ENCODE data around the gene PSMB9. TPM values are rescaled to one million over a fixed set of nuclear protein-coding genes. Genes with fewer than 3 reads are reported as not detected.

PSMB9 gene
- total and polyA plus RNA-seq, 3 experiments from 2014 or later, result 245 to 597 (median 255) TPM

DNA sequence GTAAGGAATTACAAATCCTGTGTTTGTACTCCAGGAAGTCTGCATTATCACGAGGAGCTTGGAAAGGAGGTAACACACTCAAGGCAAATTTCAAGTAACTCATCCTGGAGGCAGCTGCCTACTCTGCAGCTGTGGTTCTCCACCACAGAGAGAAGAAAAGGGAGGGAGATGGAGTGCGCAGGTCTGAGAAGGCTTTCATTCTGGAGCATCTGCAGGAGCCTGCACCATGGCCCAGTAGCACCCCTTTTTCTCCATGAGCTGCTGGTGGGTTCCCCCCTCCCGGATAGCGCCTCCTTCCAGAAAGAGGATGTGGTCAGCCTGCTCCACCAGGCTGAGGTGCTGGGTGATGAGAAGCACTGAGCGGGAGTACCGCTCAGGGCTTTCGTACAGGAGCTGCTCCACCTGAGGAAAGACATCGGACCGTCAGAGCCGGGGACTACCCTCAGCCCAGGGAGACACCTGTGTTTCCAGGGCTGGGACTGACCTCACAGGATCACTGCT is 8.6 kb upstream of the PSMB9 start:
- H3K4me1 Mint-ChIP-seq, result peaks cover 73 to 82% (median 80%) of the 10 kb centered on the region in 3 donors
- peak overlapping the region; percentile 96 to 100 (median 100) for H3K27ac Mint-ChIP-seq
- Histone ChIP-seq H3K4me1 (ENCODE audit: insufficient read depth, low read length) (peaks cover 76% of the 10 kb centered on the region), H3K9me3 (ENCODE audit: low read length) (no peaks in the 10 kb centered on the region), H3K27me3 (ENCODE audit: insufficient read depth, low read length, poor library complexity, severe bottlenecking) (no peaks in the 10 kb centered on the region), H3K4me3 (ENCODE audit: low read length) (peak overlapping the region; percentile 99), H3K36me3 (ENCODE audit: insufficient read depth, low read length) (peaks cover 64% of the 10 kb centered on the region), H3K27ac (ENCODE audit: low read depth, low read length) (peak overlapping the region; percentile 99)
- DNase-seq, result peak in 4 of 5 donors; percentile 34 to 66 (median 54)
- no peaks in the 10 kb centered on the region for H3K9me3 Mint-ChIP-seq
- peaks cover 54 to 97% (median 56%) of the 10 kb centered on the region in 3 donors for H3K36me3 Mint-ChIP-seq
- H3K27me3 Mint-ChIP-seq, result peaks cover 0 to 3% of the 10 kb centered on the region in 2 donors
- POLR2A ChIA-PET, result interaction anchor here (0.9 to 10.1 kb wide), 6 partner anchors 10 to 174 kb away, joined by 3 to 350 read pairs (median 12); partner anchors contain the start of genes PSMB9 and TAP1
- H3K4me3 Mint-ChIP-seq, result peak overlapping the region; percentile 94 to 99 (median 97)
- CTCF ChIA-PET, result interaction anchor here (1.1 to 10.6 kb wide), 12 partner anchors 9 to 432 kb away, joined by 3 to 190 read pairs (median 8); partner anchors contain the start of genes B3GALT4, BRD2, HLA-DMA and PSMB9

DNA sequence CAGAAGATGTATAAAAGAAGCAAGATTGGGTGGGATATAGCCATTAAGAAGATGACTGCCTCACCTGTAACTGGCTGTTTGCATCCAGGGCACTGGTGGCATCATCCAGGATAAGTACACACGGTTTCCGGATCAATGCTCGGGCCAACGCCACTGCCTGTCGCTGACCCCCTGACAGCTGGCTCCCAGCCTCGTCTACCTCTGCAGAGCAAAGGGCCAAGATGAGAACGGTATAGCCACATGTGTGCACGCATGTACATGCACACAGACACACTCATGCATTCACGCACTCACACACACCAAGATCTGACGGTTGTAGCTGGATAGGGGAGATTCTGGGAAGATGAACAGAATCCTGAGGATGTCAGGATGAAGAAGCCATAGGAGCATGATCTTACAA is 7.0 kb upstream of the PSMB9 start:
- Histone ChIP-seq H3K27ac (ENCODE audit: low read depth, low read length) (no peak overlapping the region), H3K4me3 (ENCODE audit: low read length) (peak overlapping the region; percentile 20)

DNA sequence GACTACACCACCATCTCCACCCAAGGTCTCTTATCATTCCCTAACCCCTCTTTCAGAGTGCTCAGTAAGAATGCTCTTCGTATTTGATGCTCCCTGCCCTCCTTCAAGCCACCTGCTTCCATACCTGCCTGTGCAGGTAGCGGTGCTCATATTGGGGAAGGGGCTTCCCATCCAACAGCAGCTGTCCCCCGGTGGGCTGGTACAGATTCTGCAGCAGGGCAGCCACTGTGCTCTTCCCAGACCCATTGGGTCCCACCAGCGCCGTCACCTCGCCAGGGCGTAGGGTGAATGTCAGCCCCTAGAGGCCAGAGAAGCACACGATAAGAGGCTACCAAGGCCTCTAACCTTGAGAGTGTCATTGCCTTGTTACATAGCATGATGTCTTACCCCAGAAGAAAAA is 6.2 kb upstream of the PSMB9 start:
- no peak for DNase-seq
- H3K27me3 Mint-ChIP-seq, result peaks cover 0 to 1% of the 10 kb centered on the region in 2 donors
- peak overlapping the region; percentile 52 to 100 (median 98) for H3K27ac Mint-ChIP-seq
- Histone ChIP-seq H3K27me3 (ENCODE audit: insufficient read depth, low read length, poor library complexity, severe bottlenecking) (no peaks in the 10 kb centered on the region), H3K27ac (ENCODE audit: low read depth, low read length) (no peak overlapping the region), H3K36me3 (ENCODE audit: insufficient read depth, low read length) (peaks cover 62% of the 10 kb centered on the region), H3K9me3 (ENCODE audit: low read length) (no peaks in the 10 kb centered on the region), H3K4me3 (ENCODE audit: low read length) (peak overlapping the region; percentile 6), H3K4me1 (ENCODE audit: insufficient read depth, low read length) (peaks cover 72% of the 10 kb centered on the region)
- peaks cover 73 to 78% (median 77%) of the 10 kb centered on the region in 3 donors for H3K4me1 Mint-ChIP-seq
- CTCF ChIA-PET, result interaction anchor here (1.0 kb wide), 1 partner anchor 9 kb away, joined by 4 read pairs; the partner anchor contains the start of gene TAP2
- H3K9me3 Mint-ChIP-seq, result no peaks in the 10 kb centered on the region
- peaks cover 53 to 97% (median 58%) of the 10 kb centered on the region in 3 donors for H3K36me3 Mint-ChIP-seq
- H3K4me3 Mint-ChIP-seq, result peak overlapping the region; percentile 56 to 99 (median 77)
- POLR2A ChIA-PET, result no interaction called here

More for the DNA sequence above, 7.0 kb upstream of the PSMB9 start:
- H3K27me3 ChIP-seq (ENCODE audit: insufficient read depth, low read length, poor library complexity, severe bottlenecking), result no peaks in the 10 kb centered on the region
- H3K4me1 ChIP-seq (ENCODE audit: insufficient read depth, low read length), result peaks cover 76% of the 10 kb centered on the region
- peaks cover 0 to 3% of the 10 kb centered on the region in 2 donors for H3K27me3 Mint-ChIP-seq
- no peak for DNase-seq
- H3K36me3 ChIP-seq (ENCODE audit: insufficient read depth, low read length), result peaks cover 68% of the 10 kb centered on the region
- H3K36me3 Mint-ChIP-seq, result peaks cover 53 to 97% (median 61%) of the 10 kb centered on the region in 3 donors
- H3K4me1 Mint-ChIP-seq, result peaks cover 73 to 82% (median 80%) of the 10 kb centered on the region in 3 donors
- H3K27ac Mint-ChIP-seq, result peak overlapping the region; percentile 52 to 100 (median 98)
- ChIA-PET CTCF (interaction anchor here (1.0 to 10.6 kb wide), 5 partner anchors 7 to 122 kb away, joined by 4 to 190 read pairs (median 10); partner anchors contain the start of genes BRD2, PSMB9, TAP1 and TAP2), POLR2A (interaction anchor here (3.4 to 10.1 kb wide), 2 partner anchors 8 to 125 kb away, joined by 85 to 350 read pairs; partner anchors contain the start of genes PSMB9 and TAP1)
- no peaks in the 10 kb centered on the region for H3K9me3 Mint-ChIP-seq
- H3K4me3 Mint-ChIP-seq, result peak overlapping the region; percentile 56 to 99 (median 77)
- H3K9me3 ChIP-seq (ENCODE audit: low read length), result no peaks in the 10 kb centered on the region

DNA sequence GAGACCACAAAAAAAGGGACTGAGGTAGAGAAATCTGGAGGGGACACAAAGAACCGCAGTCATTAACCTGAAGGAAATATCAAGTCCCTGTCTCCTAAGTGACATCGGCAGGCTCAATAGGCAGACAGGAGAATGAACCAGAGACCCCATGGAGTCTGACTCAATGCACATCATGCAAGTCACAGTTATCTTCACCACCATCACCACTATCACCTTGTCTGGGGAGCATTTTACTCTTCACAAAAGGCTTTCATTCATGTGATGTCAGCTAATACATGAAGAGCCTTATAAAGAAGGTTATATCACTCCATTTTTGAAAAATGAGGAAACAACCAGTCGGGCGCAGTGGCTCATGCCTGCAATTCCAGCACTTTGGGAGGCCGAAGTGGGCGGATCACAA is 4.9 kb upstream of the PSMB9 start:
- no peak overlapping the region for H3K4me3 ChIP-seq (ENCODE audit: low read length)
- Mint-ChIP-seq H3K27ac (peak overlapping the region; percentile 52 to 100 (median 96)), H3K36me3 (peaks cover 53 to 94% (median 55%) of the 10 kb centered on the region in 3 donors), H3K4me3 (peak overlapping the region; percentile 25 to 99 (median 67)), H3K27me3 (peaks cover 0 to 1% of the 10 kb centered on the region in 2 donors), H3K4me1 (peaks cover 68 to 73% (median 72%) of the 10 kb centered on the region in 3 donors), H3K9me3 (no peaks in the 10 kb centered on the region)
- no peak overlapping the region for H3K27ac ChIP-seq (ENCODE audit: low read depth, low read length)
- CTCF ChIA-PET, result interaction anchor here (3.7 kb wide), 1 partner anchor 10 kb away, joined by 30 read pairs; the partner anchor contains the start of gene TAP2
- no peaks in the 10 kb centered on the region for H3K9me3 ChIP-seq (ENCODE audit: low read length)
- POLR2A ChIA-PET, result no interaction called here
- peaks cover 62% of the 10 kb centered on the region for H3K36me3 ChIP-seq (ENCODE audit: insufficient read depth, low read length)
- H3K27me3 ChIP-seq (ENCODE audit: insufficient read depth, low read length, poor library complexity, severe bottlenecking), result no peaks in the 10 kb centered on the region
- DNase-seq, result no peak
- peaks cover 68% of the 10 kb centered on the region for H3K4me1 ChIP-seq (ENCODE audit: insufficient read depth, low read length)

DNA sequence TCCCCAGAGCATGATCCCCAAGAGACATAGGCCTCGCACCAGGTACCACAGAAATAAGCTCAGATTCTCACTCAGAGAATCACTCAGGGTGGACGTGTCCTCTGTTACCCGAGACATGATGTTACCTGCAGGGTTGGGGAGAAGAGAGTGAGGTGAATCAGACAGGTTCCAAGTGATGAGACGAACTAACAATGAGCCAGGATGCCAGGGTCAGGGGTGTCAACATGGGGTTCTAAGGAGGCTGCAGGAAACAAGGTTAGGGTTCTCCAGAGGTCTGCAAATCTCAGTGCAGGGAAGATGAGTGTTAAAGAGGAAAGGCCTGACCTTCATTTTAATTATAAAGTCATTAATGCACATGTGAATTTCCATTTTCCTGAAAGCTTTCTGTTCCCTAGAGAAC is 3.0 kb upstream of the PSMB9 start:
- DNase-seq, result no peak
- Mint-ChIP-seq H3K27me3 (no peaks in the 10 kb centered on the region), H3K4me3 (peak overlapping the region; percentile 95 to 100 (median 99)), H3K9me3 (no peaks in the 10 kb centered on the region), H3K4me1 (peaks cover 76 to 80% (median 77%) of the 10 kb centered on the region in 3 donors), H3K36me3 (peaks cover 42 to 93% (median 57%) of the 10 kb centered on the region in 3 donors), H3K27ac (peak overlapping the region; percentile 10 to 100 (median 90))
- Histone ChIP-seq H3K4me3 (ENCODE audit: low read length) (peak overlapping the region; percentile 90), H3K27me3 (ENCODE audit: insufficient read depth, low read length, poor library complexity, severe bottlenecking) (no peaks in the 10 kb centered on the region), H3K9me3 (ENCODE audit: low read length) (no peaks in the 10 kb centered on the region), H3K27ac (ENCODE audit: low read depth, low read length) (no peak overlapping the region), H3K36me3 (ENCODE audit: insufficient read depth, low read length) (peaks cover 60% of the 10 kb centered on the region), H3K4me1 (ENCODE audit: insufficient read depth, low read length) (peaks cover 71% of the 10 kb centered on the region)
- ChIA-PET CTCF (interaction anchor here (1.1 to 3.7 kb wide), 4 partner anchors 8 to 17 kb away, joined by 3 to 30 read pairs (median 4); partner anchors contain the start of gene TAP2), POLR2A (interaction anchor here (0.6 kb wide), 2 partner anchors 11 to 1225 kb away, joined by 3 to 5 read pairs; no protein-coding TSS in a partner anchor)

DNA sequence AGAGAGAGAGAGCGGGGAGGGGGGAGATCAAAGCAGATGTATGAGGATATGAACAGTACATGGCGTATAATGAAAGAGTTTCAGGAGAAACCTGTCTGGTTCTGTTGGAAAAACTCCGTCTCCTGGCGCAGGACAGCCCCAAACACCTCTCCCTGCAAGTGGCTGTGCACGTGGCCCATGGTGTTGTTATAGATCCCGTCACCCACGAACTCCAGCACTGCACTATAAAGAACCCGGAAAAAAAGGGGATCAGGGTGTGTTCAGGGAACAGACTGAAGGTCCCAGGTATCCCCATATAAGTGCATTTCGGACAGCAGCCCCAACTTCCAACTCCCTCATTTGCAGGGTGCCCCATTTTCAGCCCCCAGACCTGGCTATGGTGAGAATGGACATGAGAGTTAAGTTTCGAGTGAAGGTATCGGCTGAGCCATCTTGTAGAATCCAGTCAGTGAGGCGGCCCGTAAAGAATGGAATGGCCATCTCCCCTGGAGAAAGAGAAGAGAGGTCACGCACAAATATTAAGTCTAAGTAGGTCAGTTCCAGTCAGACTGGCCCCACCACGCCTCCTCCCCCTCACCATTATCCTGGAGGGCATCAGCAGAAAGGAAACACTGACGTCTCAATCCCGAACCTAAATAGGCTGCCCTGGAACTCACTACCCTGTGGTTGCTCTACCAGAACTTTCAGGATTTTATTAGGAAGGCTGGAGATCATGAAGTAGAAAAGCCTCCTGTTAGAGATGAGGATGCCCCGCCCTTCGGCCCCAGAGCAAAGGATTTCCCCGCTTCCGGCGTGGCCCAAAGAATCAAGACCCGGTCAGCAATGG is 1.8 kb upstream of the PSMB9 start:
- peak overlapping the region; percentile 90 for H3K4me3 ChIP-seq (ENCODE audit: low read length)
- peak overlapping the region; percentile 98 to 100 (median 100) for H3K27ac Mint-ChIP-seq
- CTCF ChIA-PET, result interaction anchor here (1.0 to 7.9 kb wide), 8 partner anchors 7 to 132 kb away, joined by 3 to 295 read pairs (median 26); partner anchors contain the start of genes PSMB8 and TAP2
- no peaks in the 10 kb centered on the region for H3K27me3 ChIP-seq (ENCODE audit: insufficient read depth, low read length, poor library complexity, severe bottlenecking)
- H3K9me3 Mint-ChIP-seq, result no peaks in the 10 kb centered on the region
- peak overlapping the region; percentile 97 for H3K27ac ChIP-seq (ENCODE audit: low read depth, low read length)
- H3K36me3 ChIP-seq (ENCODE audit: insufficient read depth, low read length), result peaks cover 60% of the 10 kb centered on the region
- H3K4me1 ChIP-seq (ENCODE audit: insufficient read depth, low read length), result peaks cover 71% of the 10 kb centered on the region
- peak overlapping the region; percentile 95 to 100 (median 99) for H3K4me3 Mint-ChIP-seq
- peaks cover 73 to 80% (median 77%) of the 10 kb centered on the region in 3 donors for H3K4me1 Mint-ChIP-seq
- peaks cover 36 to 92% (median 52%) of the 10 kb centered on the region in 3 donors for H3K36me3 Mint-ChIP-seq
- peak in 1 of 5 donors; percentile 23 for DNase-seq
- H3K27me3 Mint-ChIP-seq, result no peaks in the 10 kb centered on the region
- POLR2A ChIA-PET, result interaction anchor here (5.2 to 5.5 kb wide), 2 partner anchors 10 to 121 kb away, joined by 79 to 350 read pairs; partner anchors contain the start of genes PSMB8 and TAP2
- no peaks in the 10 kb centered on the region for H3K9me3 ChIP-seq (ENCODE audit: low read length)

DNA sequence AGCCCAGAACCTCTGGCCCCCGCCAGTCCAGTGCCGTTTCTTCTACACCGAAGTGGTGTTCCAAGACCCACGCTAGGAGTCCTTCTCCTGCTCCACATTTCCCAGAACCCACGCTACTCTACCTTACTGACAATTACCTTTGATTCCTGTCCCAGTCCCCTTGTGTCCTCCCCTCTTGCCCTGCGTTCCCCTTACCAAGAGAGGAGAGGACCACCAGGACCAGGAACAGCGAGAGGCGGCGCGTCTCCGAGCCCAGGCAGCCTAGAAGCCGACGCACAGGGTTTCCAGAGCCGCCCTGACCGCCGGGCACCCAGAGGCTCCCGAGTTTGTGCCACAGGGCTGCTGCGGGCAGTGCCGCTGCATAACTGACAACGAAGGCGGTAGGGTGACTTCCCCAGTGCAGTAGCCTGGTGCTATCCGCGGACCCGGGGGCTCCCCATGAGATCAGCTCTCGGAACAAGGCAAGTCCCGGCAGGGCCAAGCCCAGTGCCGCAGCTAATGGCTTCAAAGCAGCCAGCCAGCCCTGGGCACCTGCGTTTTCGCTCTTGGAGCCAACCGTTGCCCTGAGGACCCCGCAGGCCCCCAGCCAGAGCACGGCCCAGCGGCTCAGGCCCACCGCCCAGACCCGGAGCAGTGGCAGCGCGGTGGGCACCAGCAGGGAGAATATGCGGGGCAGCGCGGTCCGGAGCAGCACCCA is 1.0 kb upstream of the PSMB9 start:
- H3K9me3 ChIP-seq (ENCODE audit: low read length), result no peaks in the 10 kb centered on the region
- peaks cover 60% of the 10 kb centered on the region for H3K36me3 ChIP-seq (ENCODE audit: insufficient read depth, low read length)
- H3K27ac Mint-ChIP-seq, result peak overlapping the region; percentile 98 to 100 (median 100)
- peak overlapping the region; percentile 97 for H3K27ac ChIP-seq (ENCODE audit: low read depth, low read length)
- H3K4me3 ChIP-seq (ENCODE audit: low read length), result peak overlapping the region; percentile 90
- ChIA-PET CTCF (interaction anchor here (0.6 to 7.9 kb wide), 17 partner anchors 8 to 223 kb away, joined by 3 to 295 read pairs (median 4); partner anchors contain the start of genes BRD2, HLA-DMA, HLA-DPB1 and PSMB8), POLR2A (interaction anchor here (0.7 to 5.5 kb wide), 8 partner anchors 11 to 660 kb away, joined by 3 to 350 read pairs (median 6); partner anchors contain the start of genes GPSM3, HLA-DMA, PSMB8 and TAP2)
- H3K27me3 ChIP-seq (ENCODE audit: insufficient read depth, low read length, poor library complexity, severe bottlenecking), result no peaks in the 10 kb centered on the region
- peaks cover 28 to 92% (median 50%) of the 10 kb centered on the region in 3 donors for H3K36me3 Mint-ChIP-seq
- DNase-seq, result peak; percentile 44 to 81 (median 47)
- H3K4me1 Mint-ChIP-seq, result peaks cover 73 to 80% (median 77%) of the 10 kb centered on the region in 3 donors
- H3K27me3 Mint-ChIP-seq, result no peaks in the 10 kb centered on the region
- H3K4me1 ChIP-seq (ENCODE audit: insufficient read depth, low read length), result peaks cover 71% of the 10 kb centered on the region
- peak overlapping the region; percentile 95 to 100 (median 99) for H3K4me3 Mint-ChIP-seq
- H3K9me3 Mint-ChIP-seq, result no peaks in the 10 kb centered on the region

All from CD8-positive, alpha-beta memory T cell (primary cell).